ENCODE data around the gene NUP35.

Gene NUP35, protein sequence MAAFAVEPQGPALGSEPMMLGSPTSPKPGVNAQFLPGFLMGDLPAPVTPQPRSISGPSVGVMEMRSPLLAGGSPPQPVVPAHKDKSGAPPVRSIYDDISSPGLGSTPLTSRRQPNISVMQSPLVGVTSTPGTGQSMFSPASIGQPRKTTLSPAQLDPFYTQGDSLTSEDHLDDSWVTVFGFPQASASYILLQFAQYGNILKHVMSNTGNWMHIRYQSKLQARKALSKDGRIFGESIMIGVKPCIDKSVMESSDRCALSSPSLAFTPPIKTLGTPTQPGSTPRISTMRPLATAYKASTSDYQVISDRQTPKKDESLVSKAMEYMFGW

DNA sequence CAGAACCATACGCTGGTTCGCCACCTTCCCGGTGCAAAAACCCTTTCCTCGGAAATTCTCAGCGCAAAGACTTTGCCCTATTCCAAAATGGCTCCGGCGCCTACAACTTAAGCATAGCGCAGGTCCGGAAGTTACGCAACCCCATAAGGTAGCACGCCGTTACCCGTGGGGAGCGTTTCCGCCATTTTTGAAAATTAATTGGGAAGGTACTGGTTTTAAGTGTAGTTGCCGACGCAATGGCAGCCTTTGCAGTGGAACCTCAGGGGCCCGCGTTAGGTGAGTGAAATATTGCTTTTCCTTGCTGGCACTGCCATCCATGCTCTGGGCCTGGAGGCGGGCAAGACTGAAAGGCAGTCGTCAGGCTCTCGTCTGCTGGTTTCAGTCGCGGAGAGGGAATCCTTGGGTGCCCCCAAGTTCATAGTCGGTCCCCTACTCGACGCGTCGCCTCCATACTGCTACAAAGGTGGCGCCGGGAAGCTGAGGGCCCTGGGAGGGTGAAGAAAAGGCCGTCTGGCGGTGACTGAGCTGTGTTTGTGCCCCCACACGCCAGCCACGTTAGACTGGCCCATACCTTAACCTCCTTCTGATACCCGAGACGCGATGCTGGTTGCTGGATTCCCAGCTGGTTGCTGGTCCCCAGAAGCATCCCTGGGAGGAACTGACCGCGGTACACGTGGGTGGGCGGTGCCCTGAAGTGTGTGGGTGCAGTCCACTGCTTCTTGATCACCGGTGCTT, at the start of gene NUP35:
NUP35 (plus strand) TSS at position 222 of the 735 bp plus-strand sequence; CDS start at position 237, 15 bp downstream.
- DNase-seq, result peak; percentile 87

DNA sequence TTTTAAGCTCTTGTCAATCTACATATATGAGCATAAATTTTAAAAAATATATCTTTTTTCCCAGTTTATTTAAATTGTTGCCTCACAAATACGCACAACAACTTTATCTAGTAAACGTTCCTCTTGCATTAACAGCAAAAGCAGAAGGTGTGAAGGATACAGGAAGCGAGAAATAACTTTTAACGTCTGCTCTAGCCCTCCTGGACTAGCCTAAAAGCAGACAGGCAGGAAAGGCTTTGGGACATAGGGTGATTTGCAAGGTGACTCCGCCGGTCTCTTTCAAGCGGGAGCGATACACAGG, 46.1 kb upstream of the NUP35 start:
- DNase-seq, result peak; percentile 34

DNA sequence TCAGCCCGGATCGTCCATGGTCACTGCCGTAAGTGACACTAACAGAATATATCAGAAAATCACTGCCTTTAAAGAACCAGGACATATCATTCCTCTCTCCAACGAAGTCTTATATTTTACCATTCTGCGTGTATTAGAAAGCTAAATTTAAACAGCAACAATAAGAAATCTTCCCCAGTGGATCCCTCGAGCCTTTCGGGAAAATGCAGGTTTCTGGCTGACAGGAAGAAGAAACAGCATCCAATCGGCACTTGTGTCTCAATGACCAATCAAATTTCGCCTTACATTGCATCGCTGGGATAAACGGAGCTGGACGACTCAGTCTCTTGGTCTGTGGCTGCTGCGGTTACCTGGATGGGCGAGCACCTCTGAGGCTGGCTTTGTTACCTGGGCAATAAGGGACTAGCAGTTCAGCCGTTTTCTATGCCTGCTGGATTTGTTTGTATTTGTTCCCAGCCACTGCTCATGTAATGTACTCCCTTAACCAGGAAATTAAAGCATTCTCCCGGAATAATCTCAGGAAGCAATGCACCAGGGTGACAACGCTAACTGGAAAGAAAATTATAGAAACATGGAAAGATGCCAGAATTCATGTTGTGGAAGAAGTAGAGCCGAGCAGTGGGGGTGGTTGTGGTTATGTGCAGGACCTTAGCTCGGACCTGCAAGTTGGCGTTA, 45.6 kb upstream of the NUP35 start, which contains the start of gene DUSP19:
DUSP19 (plus strand) TSS at position 284 of the 675 bp plus-strand sequence; CDS start at position 471, 187 bp downstream.
- peak; percentile 81 for DNase-seq

DNA sequence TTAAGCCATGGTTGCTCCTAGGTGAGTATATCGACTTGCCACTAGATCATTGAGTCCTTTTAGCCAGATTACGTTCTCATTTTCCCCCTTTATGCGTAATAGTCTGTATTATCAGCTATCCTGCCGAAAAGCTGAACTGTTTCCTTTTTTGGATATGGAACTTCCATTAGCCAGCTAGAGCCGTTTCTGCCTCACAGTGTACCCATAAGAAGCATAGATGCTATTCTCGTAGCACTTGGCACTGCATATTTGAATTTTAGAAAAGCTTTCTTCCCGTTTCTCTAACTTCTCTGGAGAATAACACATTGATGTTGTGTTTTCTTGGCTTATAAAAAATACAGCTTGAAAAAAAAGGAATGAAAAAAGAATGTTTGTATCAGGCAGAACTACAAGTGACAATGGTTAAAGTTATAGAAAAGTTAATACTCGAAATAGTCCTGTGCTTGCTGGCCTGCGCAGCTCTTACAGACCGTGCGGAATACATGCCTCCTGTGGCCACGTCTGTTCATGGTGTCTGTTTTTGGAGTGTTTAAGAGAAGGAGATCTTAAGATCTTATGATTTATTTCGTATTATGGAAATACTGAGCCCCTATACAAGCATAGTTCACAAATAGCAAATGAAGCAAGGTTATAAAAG, 45.0 kb upstream of the NUP35 start:
- DNase-seq, result peak; percentile 27

DNA sequence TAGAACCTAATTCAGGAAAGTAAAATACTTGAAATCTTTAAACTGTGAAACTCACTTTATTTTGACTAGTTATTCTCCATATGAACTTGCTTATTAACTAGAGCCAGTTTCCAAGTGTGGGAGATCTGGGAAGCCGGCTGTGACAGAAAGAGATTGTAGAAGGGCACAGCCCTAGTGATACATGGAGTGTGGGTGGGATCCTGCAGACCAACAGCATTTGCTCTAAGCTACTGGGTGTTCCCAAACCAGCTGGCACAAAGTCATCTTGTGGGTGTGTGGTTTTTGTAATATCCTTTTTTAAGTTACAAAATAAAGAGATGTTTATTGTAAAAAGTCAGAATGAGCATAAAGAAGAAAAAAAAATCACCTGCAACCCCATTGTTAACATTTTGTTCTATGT, 42.3 kb upstream of the NUP35 start:
- DNase-seq, result peak; percentile 75

DNA sequence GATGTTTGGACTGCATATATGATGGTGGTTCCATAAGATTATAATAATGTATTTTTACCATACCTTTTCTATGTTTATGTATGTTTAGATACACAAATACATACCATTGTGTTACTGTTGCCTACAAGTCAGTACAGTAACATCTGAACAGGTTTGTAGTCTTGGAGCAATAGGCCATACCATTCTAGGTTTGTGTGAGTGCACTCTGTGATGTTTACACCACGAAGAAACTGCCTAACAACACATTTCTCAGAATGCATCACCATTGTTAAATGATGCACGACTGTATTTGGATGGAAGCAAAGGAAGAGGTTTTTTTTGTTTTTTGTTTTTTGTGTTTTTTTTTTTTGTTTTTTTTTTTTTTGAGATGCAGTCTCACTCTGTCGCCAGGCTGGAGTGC, 36.2 kb upstream of the NUP35 start:
- no peak for DNase-seq

DNA sequence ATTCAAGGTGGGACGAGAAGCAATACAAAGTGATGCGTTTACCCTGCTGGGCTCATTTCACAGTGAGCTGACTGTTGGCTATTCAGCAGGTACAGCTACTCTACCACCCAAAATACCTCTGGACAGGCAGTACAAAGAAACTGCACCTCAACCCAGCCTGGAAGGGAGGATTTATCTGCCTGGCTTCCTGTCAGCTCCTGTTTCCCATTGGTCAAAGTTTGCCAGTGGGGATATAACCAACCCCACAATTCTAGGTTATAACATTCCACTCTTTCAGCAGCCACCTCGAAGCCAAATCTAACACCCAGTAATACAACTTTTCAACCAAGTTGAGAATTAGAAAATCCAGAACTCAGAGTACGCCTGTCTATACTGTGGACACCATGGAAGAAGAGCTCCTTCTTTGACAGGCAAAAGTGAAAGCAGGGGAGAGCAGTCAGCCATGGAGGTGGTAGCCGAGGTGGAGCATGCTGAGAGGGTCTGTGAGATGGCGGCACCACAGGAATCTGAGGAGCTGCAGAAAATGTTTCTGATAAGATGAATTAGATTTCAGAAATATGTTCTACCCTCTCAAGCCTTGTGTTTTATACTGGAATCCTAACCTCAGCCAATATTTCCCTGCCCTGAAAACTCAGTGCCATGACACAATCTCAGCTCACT, 34.9 kb upstream of the NUP35 start:
- DNase-seq, result no peak

DNA sequence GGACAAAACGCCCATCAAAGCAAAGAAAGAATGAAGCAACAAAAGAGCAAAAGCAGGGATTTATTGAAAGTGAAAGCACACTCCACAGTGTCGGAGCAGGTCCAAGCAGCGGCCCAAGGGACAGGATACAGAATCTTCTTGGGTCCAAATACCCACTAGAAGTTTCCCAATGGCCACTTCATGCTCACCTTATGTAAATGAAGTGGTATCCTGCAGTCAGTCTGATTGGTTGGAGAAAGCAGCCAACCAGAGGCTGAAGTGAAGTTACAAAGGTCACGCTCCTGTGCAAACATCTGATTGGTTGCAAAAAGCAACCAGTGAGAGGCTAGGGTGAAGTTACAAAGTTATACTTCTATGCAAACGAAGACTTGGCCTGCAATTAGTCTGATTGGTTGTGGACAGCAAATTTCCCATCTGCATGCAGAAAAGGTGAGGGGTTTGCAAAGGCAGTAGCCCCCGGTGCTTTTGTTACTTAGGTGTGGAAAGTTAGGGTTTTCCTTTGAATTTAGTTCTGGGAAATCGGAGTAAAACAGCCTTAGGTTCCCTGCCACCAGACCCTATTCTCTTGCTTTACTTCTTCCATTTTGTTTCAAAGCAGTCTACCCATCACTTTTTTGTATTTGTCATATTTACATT, 32.8 kb upstream of the NUP35 start:
- no peak for DNase-seq

DNA sequence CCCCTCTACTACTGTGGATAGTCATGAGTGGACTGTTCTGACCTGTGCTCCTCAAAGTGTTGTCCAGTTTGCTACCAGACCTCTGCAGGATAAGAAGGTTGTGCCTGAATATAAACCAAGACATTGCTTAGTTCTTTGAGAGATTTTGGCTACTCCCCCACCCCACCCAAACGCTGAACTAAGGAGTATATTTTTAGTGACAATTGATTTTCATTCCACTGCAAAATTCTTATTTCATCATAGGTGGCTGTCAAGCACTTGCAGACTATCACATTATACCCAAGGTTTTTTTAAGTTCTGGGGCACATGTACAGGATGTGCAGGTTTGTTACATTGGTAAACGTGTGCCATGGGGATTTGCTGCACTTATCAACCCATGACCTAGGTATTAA, 32.3 kb upstream of the NUP35 start:
- DNase-seq, result no peak

DNA sequence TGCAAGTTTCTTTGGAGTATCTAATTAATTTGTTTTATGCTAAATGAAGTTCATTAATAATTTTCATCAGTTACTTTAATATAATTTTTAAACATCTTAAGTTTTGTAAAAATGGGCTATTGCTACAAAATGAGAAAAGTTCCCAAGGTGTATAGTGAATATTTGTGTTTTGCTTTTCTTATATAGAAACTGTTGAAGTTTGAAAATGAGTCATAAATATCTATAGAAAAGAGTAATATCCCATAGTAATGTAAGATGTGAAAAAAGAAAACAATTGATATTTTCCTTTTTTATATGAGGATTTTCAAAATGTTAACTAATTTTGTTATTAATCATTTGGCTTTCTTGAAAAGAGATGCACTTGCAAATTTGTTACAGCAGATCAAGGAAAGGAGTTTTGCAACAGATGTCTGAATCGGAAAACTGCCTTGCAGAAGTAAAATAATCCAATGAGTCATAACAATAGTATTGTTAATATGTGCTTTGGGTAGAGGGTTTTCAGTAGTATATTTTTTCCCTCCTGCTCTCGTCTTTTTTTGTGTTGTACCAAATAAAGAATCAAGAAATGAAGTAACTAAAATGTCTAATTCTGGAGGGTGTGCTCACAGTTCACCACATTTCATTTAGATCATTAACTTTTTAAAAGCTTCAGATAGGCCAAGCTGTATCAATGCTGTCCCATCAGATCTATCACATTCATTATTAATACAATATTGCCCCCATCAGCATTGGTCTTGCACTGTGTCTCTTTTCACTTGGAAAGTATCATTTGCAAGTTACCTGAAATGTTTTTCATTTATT, 30.2 kb upstream of the NUP35 start:
- DNase-seq, result no peak

DNA sequence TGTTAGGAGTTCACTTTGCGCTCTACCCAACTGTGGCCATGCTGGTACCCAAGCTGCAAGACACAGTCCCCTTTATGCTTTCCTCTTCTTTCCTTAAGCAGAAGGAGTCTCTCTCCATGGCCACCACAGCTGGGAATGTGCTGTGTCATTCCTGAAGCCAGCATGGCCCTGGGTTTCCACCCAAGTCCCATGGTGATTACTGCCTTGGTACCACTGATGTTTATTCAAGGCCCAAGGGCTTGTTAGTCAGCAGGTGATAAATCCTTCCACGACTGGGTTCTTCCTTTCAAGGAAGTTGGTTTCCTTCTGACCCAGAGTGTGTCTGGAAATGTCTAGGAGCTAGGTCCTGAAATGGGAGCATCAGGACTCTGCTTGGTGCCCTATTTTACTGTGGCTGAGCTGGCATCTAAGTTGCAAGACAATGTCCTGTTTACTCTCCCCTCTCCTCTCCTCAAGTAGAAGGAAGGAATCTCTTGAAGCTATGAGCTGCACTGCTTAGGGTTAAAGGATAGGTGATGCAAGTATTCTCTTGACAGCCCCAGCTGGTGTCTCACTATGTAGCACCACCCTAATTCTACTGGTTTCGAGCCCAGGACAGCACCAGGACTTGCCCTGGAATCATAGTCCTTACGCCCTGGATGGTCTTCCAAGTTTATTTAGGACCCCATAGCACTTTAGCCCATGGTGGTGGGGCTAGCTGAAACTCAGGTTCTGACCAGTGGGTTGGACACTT, 18.7 kb upstream of the NUP35 start:
- no peak for DNase-seq

DNA sequence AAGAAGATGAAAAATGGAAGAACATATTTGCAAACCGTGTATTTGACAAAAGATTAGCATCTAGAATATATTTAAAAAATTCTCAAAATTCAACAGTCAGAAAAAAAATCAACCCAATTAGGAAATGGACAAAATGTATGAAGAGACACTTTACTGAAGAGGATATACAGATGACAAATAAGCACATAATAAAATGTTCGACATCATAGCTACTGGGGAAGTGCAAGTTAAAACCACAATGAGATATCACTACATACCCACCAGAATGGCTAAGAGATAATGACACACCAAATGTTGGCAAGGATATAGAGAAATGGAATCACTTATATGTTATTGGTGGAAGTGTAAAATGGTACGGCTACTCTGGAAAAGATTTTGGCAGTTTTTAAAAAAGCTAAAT, 11.7 kb upstream of the NUP35 start:
- DNase-seq, result no peak

DNA sequence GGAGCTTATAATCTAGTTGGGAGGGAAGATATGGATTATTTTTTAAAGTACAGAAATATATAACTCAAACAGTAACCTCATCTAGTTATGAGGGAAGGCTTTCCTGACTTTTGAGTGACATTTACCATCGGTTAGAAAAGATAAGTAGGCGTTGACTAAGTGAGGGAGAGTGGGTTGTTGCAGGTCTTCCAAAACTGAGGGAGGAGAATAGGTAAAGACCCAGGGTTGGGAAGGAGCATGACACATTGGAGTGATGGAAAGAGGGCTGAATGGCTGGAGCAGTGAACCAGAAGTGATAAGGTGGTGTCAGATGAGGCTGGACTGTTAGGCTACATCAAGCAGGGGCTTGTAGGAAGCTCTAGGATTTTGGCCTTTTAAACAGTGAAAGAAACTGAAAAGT, 10.6 kb upstream of the NUP35 start:
- no peak for DNase-seq

DNA sequence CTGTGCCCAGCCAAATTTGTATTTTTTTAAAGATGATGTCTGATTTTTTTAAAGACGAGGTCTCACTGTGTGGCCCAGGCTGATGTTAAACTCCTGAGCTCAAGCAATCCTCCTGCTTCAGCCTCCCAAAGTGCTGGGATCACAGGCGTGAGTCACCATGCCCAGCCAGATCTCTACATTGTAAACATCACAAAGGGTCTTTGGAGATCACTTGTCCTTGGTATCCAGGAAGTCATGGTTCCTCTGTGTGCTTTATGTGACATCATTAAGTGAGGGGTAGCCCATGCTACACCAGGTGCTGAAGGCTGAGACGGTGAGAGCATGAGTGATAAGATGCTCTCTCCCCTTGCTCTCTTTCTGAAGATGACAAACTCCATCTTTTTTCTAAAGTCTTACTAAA, 7.0 kb upstream of the NUP35 start:
- DNase-seq, result no peak

DNA sequence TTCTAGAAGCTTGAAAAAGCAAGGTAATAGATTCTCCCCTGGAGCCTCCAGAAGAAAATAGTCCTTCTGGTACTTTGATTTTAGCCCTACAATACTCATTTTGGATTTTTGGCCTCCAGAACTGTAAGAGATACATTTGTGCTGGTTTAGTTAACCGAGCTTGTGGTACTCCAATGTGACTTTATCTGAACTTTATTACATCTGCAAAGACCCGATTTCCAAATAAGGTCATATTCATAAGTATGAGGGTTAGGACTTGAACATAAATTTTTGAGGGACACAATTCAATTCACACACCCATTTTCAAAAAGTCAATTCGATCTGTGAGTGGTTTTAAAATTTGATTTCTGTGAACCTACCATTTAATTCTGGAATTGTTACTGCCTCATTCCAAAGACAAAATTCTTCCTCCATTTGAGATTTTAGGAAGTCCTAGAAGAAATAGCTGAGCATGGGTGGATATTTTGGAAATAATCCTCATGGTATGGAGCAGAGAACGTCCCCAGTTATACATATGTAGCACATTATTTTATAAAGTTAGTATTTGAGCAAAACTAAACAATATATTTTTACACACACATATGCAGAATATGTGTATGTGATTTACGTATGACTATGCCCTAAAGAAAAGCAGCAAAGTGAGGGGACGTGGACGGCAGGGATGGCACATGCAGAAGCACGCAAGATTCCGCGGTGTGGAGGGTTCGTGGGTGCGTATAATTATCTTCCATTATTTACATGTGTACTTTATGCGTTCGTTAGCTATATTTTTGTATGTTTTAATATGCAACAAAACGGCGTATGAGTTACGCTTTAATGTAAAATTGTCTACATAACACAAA, 905 bp upstream of the NUP35 start:
- DNase-seq, result no peak

DNA sequence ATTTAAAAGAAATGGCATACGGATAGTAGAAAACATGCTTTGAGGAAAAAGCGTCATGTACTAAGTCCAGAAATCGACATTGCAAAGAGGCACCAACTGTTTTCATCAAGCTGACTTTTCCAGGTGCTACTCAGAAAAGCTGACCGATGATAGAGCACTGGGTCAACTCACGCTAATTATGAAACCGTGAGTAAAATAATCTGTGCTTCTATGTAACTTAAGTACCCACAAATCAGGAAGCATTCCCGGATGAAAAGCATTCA, 353 bp upstream of the NUP35 start:
- DNase-seq, result peak; percentile 1

DNA sequence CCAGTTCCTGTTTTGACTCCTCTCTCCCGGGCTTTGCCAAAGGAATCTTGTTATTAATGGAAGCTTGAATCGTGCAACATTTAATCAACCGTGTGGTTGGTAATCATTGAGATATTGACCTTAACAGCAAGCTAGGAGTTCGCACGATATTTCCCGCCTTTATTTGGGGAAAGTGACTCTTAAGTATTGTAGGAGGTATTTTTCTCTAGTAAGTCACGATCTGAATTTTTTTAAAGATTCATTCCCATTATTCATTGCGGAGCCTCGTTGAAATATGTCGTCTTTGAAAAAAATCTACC, 663 bp downstream of the NUP35 start:
- no peak for DNase-seq

DNA sequence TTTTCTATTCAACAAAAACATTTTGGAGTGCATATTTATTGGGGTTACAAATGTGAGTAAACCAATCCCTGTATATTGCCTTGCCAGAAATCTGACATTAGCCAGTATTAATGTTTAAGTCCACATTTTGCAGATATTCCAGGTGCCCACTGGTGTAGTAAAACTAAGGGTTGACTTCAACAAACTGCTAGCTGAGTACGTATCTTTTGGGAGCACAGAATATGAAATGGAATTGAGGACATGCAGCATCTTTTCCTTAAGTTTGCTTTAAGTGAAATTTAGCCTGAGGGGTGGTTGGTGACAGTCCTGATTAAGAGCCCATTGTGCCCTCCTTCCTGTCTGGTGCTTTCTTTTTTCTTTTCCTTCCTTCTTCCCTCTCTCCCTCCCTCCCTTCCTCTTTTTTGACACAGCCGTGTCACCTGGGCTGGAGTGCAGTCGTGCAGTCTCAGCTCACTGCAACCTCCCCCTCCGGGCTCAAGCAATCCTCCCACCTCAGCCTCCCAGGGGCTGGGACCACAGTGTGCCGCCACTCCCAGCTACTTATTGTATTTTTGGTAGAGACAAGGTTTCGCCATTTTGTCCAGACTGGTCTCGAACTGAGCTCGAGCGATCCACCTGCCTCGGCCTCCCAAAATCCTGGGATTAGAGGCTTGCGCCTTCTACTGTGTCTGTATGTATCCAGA, 1.6 kb downstream of the NUP35 start:
- no peak for DNase-seq

DNA sequence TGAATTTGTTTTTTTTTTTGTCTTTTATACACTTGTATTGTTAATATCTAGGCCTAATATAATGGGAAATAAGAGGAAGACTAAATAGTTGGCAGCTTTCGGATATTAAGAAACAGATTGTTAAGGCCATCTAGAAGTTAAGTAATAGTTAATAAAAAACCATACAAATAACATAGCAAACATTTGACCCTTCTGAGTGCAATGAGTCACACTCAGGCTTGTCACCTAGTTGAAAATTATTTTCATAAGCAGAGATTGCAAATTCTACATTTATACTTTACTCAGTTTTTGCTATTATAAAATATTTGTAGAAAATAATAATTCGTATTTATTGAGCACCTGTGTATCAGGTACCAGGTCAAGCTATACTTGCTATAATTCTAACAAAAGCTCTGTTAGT, 2.4 kb downstream of the NUP35 start:
- no peak for DNase-seq

DNA sequence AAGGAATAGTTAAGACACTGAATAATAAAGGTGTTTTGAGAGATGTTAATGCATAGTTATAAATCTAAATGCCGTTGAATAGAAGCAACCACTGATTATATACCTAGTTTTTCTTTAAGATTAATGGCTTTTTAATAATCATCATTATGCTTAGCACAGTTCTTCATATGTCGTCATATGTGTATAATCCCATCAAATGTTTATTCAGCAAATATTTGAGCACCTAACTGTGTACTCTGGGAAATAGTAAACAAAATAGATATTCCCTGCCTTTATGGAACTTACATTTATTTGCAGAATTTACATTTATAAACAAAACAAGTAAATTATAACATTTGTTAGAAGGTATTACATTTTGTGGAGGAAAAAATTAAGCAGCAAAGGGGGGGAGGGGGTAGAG, 9.8 kb downstream of the NUP35 start:
- no peak for DNase-seq
